Osteoblast (primary cell): ENCODE results near the gene NFS1. TPM values are rescaled to one million over a fixed set of nuclear protein-coding genes. Genes with fewer than 3 reads are reported as not detected.

ENCODE experiments used
- DNase-seq: peaks from one replicate; pipeline ENCODE4 v3.0.0; 2011; ENCODE audit warnings: low spot score, mixed read lengths; ENCODE audit not compliant: insufficient read length; ENCODE audit errors: missing footprints
- H2AFZ ChIP-seq: 2 replicates; pipeline ENCODE4 v1.6.0; 2011; ENCODE audit warnings: mild to moderate bottlenecking, low read length
- H3K27ac ChIP-seq: 2 replicates; pipeline ENCODE4 v1.5.1; 2011; ENCODE audit warnings: mild to moderate bottlenecking, low read depth, low read length, moderate library complexity
- H3K27me3 ChIP-seq: 2 replicates; pipeline ENCODE4 v1.6.0; 2012; ENCODE audit warnings: mild to moderate bottlenecking, control low read depth, inconsistent platforms, low read length, moderate library complexity; ENCODE audit not compliant: insufficient read depth
- H3K36me3 ChIP-seq: 2 replicates; pipeline ENCODE4 v1.5.1; 2011; ENCODE audit warnings: mild to moderate bottlenecking, low read length, control low read depth, moderate library complexity; ENCODE audit not compliant: insufficient read depth
- H3K4me1 ChIP-seq: 2 replicates; pipeline ENCODE4 v1.5.1; 2011; ENCODE audit warnings: mild to moderate bottlenecking, low read length, control low read depth, moderate library complexity; ENCODE audit not compliant: insufficient read depth
- H3K4me2 ChIP-seq: 2 replicates; pipeline ENCODE4 v1.6.0; 2011; ENCODE audit warnings: mild to moderate bottlenecking, low read length; ENCODE audit not compliant: insufficient read depth
- H3K4me3 ChIP-seq: fragments of 200-600 bp; sonication (generic); 3 replicates; pipeline ENCODE4 v1.5.1; 2012; ENCODE audit warnings: mild to moderate bottlenecking, low read length, inconsistent platforms; ENCODE audit not compliant: insufficient read depth
- H3K79me2 ChIP-seq: 2 replicates; pipeline ENCODE4 v1.6.0; 2012; ENCODE audit warnings: mild to moderate bottlenecking, low read length, control low read depth, inconsistent platforms; ENCODE audit not compliant: insufficient read depth
- H3K9me3 ChIP-seq: 2 replicates; pipeline ENCODE4 v1.5.1; 2011; ENCODE audit warnings: low read depth, low read length, control low read depth
- H4K20me1 ChIP-seq: 2 replicates; pipeline ENCODE4 v1.6.0; 2012; ENCODE audit warnings: mild to moderate bottlenecking, low read length, control low read depth; ENCODE audit not compliant: insufficient read depth
- CTCF ChIP-seq: IDR thresholded peaks from 2 replicates; pipeline ENCODE4 v1.5.1; 2011; ENCODE audit warnings: mild to moderate bottlenecking, low read depth, low read length, moderate library complexity; ENCODE audit errors: extremely low read depth
- total RNA-seq: library from RNA; depleted of rRNA; stranded (reverse); fragments of >200 nt; gene quantifications from 2 replicates; pipeline ENCODE4 v1.2.3, GENCODE V29; 2012

The NFS1 gene
- total RNA-seq, 1 donor = 21.7 TPM

- no peaks in the 10 kb centered on the region for H3K27me3 ChIP-seq
- H3K4me2 ChIP-seq = no peak overlapping the region
- DNase-seq = no peak
- no peaks in the 10 kb centered on the region for H3K9me3 ChIP-seq
- H3K4me1 ChIP-seq = peaks cover 8% of the 10 kb centered on the region
- H2AFZ ChIP-seq = no peak overlapping the region
- no peak overlapping the region for H3K4me3 ChIP-seq
- H3K27ac ChIP-seq = no peak overlapping the region
- TF ChIP-seq CTCF = no peak
- peaks cover 54% of the 10 kb centered on the region for H4K20me1 ChIP-seq
- H3K79me2 ChIP-seq = peaks cover 96% of the 10 kb centered on the region
- no peaks in the 10 kb centered on the region for H3K36me3 ChIP-seq
These were observed 60.4 kb downstream of the NFS1 start for GRCh38 chr20:35638751-35639150.

GRCh38 chr20:35637276-35637675 is 61.9 kb downstream of the NFS1 start:
- H4K20me1 ChIP-seq = peaks cover 55% of the 10 kb centered on the region
- no peaks in the 10 kb centered on the region for H3K9me3 ChIP-seq
- no peak for TF ChIP-seq CTCF
- peaks cover 3% of the 10 kb centered on the region for H3K36me3 ChIP-seq
- DNase-seq = no peak
- no peak overlapping the region for H3K4me2 ChIP-seq
- H2AFZ ChIP-seq = no peak overlapping the region
- H3K27ac ChIP-seq = no peak overlapping the region
- H3K4me3 ChIP-seq = no peak overlapping the region
- H3K79me2 ChIP-seq = peaks cover 94% of the 10 kb centered on the region
- peaks cover 8% of the 10 kb centered on the region for H3K4me1 ChIP-seq
- H3K27me3 ChIP-seq = no peaks in the 10 kb centered on the region

- peaks cover 8% of the 10 kb centered on the region for H3K4me1 ChIP-seq
- DNase-seq = no peak
- H3K9me3 ChIP-seq = no peaks in the 10 kb centered on the region
- no peak overlapping the region for H3K4me3 ChIP-seq
- no peak overlapping the region for H3K27ac ChIP-seq
- H4K20me1 ChIP-seq = peaks cover 53% of the 10 kb centered on the region
- H3K27me3 ChIP-seq = no peaks in the 10 kb centered on the region
- H3K36me3 ChIP-seq = peaks cover 15% of the 10 kb centered on the region
- H3K79me2 ChIP-seq = peaks cover 87% of the 10 kb centered on the region
- no peak overlapping the region for H3K4me2 ChIP-seq
- TF ChIP-seq CTCF = no peak
- no peak overlapping the region for H2AFZ ChIP-seq
These were observed 63.1 kb downstream of the NFS1 start for GRCh38 chr20:35636095-35636494.

GRCh38 chr20:35635652-35636051 is 63.5 kb downstream of the NFS1 start:
- Histone ChIP-seq H3K27me3 (no peaks in the 10 kb centered on the region), H3K27ac (no peak overlapping the region), H3K9me3 (no peaks in the 10 kb centered on the region), H3K4me3 (no peak overlapping the region), H3K4me1 (peaks cover 8% of the 10 kb centered on the region), H2AFZ (no peak overlapping the region), H3K79me2 (peaks cover 82% of the 10 kb centered on the region), H4K20me1 (peaks cover 49% of the 10 kb centered on the region), H3K4me2 (no peak overlapping the region), H3K36me3 (peaks cover 20% of the 10 kb centered on the region)
- DNase-seq = no peak
- TF ChIP-seq CTCF = no peak
